Measurements from ENCODE around the gene RAB31. TPM values are rescaled to one million over a fixed set of nuclear protein-coding genes. Genes with fewer than 3 reads are reported as not detected.

The RAB31 gene
- total RNA-seq, 1 donor from 2014 or later, result 0.73 TPM

DNA sequence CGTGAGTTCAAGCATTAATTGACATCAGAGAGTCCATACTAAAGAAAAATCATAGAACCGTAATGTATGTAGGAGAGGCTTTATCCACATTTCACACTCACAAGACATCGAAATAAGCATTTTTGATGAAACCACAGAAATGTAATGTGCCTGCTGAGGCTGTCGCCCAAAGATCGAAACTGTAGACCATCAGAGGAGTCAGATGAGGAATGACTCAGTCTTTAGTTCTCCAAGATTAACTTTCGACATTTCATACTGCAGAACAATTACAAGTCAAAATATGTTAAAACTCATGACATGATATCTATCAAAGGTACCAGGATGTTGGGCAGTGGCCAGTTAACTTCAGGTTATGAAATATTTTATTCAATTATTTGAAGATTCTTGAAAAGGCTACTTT, 79.6 kb downstream of the RAB31 start:
- Mint-ChIP-seq H3K9me3 (peaks cover 4% of the 10 kb centered on the region), H3K27me3 (ENCODE audit: low read depth) (peaks cover 21% of the 10 kb centered on the region), H3K36me3 (ENCODE audit: low read depth) (no peaks in the 10 kb centered on the region), H3K4me1 (ENCODE audit: low read depth) (peaks cover 5% of the 10 kb centered on the region), H3K4me3 (ENCODE audit: low read depth) (no peak overlapping the region), H3K27ac (no peak overlapping the region)
- DNase-seq (ENCODE audit: low spot score), result no peak
- intact Hi-C loops (cut with micrococcal nuclease), result no loop called here

DNA sequence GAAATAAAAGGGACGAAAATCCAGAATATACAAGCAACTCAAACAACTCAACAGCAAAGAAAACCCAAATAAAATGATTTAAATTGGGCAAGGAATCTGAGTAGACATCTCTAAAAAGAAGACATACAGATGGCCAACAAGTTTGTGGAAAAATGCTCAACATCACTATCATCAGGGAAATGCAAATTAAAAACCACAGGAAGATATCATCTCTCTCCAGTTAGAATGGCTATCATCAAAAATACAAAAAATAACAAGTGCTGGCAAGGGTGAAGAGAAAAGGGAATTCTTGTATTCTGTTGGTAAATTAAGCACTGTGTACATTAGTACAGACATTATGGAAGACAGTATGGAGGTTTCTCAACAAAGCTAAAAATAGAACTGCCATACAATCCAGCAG, 80.0 kb downstream of the RAB31 start:
- Mint-ChIP-seq H3K36me3 (ENCODE audit: low read depth) (no peaks in the 10 kb centered on the region), H3K27ac (no peak overlapping the region), H3K4me1 (ENCODE audit: low read depth) (peaks cover 5% of the 10 kb centered on the region), H3K9me3 (peaks cover 4% of the 10 kb centered on the region), H3K4me3 (ENCODE audit: low read depth) (no peak overlapping the region), H3K27me3 (ENCODE audit: low read depth) (peaks cover 21% of the 10 kb centered on the region)
- intact Hi-C loops (cut with micrococcal nuclease), result no loop called here
- no peak for DNase-seq (ENCODE audit: low spot score)

DNA sequence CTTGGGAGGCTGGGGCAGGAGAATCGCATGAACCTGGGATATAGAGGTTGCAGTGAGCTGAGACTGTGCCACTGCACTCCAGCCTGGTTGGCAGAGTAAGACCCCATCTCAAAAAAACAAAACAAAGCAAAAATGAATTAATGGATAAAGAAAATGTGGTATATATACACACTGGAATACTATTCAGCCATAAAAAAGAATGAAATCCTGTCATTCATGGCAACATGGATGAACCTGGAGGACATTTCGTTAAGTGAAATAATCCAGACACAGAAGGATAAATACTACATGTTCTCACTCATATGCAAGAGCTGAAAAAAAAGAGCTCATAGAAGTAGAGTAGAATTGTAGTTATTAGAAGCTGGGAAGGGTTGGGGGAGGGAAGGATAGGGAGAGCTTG, 80.8 kb downstream of the RAB31 start:
- Mint-ChIP-seq H3K4me1 (ENCODE audit: low read depth) (peaks cover 5% of the 10 kb centered on the region), H3K27ac (no peak overlapping the region), H3K4me3 (ENCODE audit: low read depth) (no peak overlapping the region), H3K9me3 (peaks cover 4% of the 10 kb centered on the region), H3K36me3 (ENCODE audit: low read depth) (no peaks in the 10 kb centered on the region), H3K27me3 (ENCODE audit: low read depth) (peaks cover 21% of the 10 kb centered on the region)
- no peak for DNase-seq (ENCODE audit: low spot score)
- intact Hi-C loops (cut with micrococcal nuclease), result no loop called here

DNA sequence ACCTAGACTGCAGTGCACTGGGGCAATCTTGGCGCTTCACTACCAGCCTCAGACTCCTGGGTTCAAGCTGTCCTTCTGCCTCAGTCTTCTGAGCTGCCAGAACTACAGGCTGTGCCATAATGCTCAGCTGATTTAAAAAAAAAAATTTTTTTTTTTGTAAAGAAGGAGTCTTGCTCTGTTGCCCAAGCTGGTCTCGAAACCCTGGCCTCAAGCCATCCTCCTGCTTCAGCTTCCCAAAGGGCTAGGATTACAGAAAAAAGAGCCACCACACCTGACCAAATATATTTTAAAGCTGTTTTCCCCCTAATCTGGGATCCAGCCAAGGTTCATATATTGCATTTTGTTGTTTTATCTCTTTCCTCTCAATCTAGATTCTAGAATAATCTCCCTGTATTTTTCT, 82.2 kb downstream of the RAB31 start:
- H3K9me3 Mint-ChIP-seq, result peaks cover 4% of the 10 kb centered on the region
- intact Hi-C loops (cut with micrococcal nuclease), result no loop called here
- H3K4me3 Mint-ChIP-seq (ENCODE audit: low read depth), result no peak overlapping the region
- no peaks in the 10 kb centered on the region for H3K36me3 Mint-ChIP-seq (ENCODE audit: low read depth)
- H3K4me1 Mint-ChIP-seq (ENCODE audit: low read depth), result no peaks in the 10 kb centered on the region
- DNase-seq (ENCODE audit: low spot score), result no peak
- H3K27ac Mint-ChIP-seq, result no peak overlapping the region
- peaks cover 21% of the 10 kb centered on the region for H3K27me3 Mint-ChIP-seq (ENCODE audit: low read depth)

DNA sequence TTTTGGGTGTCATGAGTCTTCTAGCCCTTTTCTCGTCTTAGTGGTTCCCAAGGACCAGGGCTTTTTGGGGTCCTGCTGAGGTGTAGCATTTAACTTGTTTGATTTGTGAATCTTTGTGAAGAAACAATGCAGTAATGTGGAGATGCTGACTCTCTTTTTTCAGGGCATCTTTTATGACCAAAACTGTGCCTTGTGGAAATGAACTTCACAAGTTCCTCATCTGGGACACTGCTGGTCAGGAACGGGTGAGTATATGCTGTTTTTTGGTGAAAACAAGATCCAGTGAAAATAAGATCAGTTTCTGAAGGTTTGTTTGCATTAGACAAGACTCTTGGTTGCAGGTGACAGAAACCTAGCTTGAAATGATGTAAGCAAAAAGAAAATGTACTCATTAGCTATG, 83.9 kb downstream of the RAB31 start:
- no peak overlapping the region for H3K4me3 Mint-ChIP-seq (ENCODE audit: low read depth)
- no peak for DNase-seq (ENCODE audit: low spot score)
- H3K27ac Mint-ChIP-seq, result no peak overlapping the region
- peaks cover 22% of the 10 kb centered on the region for H3K27me3 Mint-ChIP-seq (ENCODE audit: low read depth)
- H3K9me3 Mint-ChIP-seq, result peaks cover 4% of the 10 kb centered on the region
- H3K36me3 Mint-ChIP-seq (ENCODE audit: low read depth), result no peaks in the 10 kb centered on the region
- intact Hi-C loops (cut with micrococcal nuclease), result no loop called here
- no peaks in the 10 kb centered on the region for H3K4me1 Mint-ChIP-seq (ENCODE audit: low read depth)

DNA sequence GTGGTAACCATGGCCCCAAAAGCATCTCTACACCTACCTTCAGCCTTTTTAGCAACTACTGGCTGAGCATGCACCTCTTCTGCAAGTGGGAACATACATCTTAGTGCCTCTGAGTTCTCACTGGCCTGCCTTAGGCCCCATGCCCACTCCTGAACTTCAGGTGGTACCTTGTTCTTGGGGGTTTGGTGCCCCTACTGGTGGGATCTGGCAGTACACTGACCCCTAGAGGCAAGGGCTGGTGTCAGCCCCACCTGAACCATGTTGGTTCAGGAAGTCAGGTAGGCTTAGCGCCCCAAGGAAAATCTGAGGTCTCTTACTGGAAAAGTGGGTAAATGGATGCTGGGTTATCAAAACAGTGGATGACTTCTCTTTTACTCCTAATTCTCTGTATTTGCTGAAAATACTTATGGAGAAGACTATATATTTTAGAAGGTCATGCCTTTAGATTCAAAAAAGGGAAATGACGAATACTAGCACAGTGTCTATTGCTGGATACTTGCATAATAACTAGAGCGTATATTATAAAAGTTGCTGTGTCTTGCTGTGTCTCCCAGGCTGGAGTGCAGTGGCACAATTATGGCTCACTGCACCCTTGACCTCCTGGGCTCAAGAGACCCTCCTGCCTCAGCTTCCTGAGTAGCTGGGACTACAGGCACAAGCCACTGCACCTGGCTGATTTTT, 84.6 kb downstream of the RAB31 start:
- no peaks in the 10 kb centered on the region for H3K4me1 Mint-ChIP-seq (ENCODE audit: low read depth)

DNA sequence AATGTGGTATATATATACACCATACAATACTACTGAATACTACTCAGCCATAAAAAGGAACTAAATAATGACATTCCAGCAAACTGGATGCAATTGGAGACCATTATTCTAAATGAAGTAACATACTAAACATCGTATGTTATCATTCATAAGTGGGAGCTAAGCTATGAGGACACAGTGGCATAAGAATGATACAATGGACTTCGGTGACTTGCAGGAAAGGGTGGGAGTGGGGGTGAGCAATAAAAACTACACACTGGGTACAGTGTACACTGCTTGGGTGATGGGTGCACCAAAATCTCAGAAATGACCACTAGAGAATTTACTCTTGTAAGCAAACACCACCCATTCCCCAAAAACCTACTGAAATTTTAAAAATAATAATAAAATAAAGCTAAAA, 87.9 kb downstream of the RAB31 start:
- Mint-ChIP-seq H3K4me1 (ENCODE audit: low read depth) (no peaks in the 10 kb centered on the region), H3K27ac (no peak overlapping the region), H3K9me3 (no peaks in the 10 kb centered on the region), H3K36me3 (ENCODE audit: low read depth) (no peaks in the 10 kb centered on the region), H3K4me3 (ENCODE audit: low read depth) (no peak overlapping the region), H3K27me3 (ENCODE audit: low read depth) (peaks cover 11% of the 10 kb centered on the region)
- intact Hi-C loops (cut with micrococcal nuclease), result no loop called here
- no peak for DNase-seq (ENCODE audit: low spot score)

More for the DNA sequence above, 84.6 kb downstream of the RAB31 start:
- intact Hi-C loops (cut with micrococcal nuclease), result no loop called here
- no peaks in the 10 kb centered on the region for H3K36me3 Mint-ChIP-seq (ENCODE audit: low read depth)
- no peak overlapping the region for H3K27ac Mint-ChIP-seq
- peaks cover 4% of the 10 kb centered on the region for H3K9me3 Mint-ChIP-seq
- no peak overlapping the region for H3K4me3 Mint-ChIP-seq (ENCODE audit: low read depth)
- no peak for DNase-seq (ENCODE audit: low spot score)
- H3K27me3 Mint-ChIP-seq (ENCODE audit: low read depth), result peaks cover 20% of the 10 kb centered on the region

DNA sequence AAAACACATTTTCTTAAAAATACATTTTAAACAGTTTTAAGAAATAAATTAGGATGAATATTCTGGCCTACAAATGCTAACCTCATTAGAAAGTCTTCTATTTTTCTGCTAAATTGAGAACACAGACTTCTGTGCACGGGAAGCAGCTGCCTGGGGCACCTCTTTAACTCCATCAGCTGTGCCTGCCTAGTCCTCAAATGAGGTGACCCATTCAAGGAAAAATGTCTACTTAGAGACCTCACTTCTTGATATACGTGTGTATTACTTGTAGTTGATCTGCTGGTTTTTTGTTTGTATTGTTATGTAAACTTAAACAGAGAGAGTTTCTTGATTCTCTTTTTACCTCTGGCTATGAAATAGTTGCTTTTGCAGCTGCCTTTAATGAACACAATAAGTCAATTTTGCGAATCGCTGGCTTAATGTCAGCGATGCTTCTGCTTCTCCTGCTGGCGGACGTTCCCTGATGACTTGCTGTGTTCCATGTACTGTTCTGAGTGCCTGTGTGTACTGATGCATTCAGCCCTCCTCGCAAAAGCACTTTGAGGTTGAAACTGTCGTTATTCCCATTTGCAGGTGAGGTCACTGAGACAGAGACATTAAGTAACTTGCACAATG, 88.9 kb downstream of the RAB31 start:
- peaks cover 14% of the 10 kb centered on the region for H3K27me3 Mint-ChIP-seq (ENCODE audit: low read depth)
- H3K27ac Mint-ChIP-seq, result no peak overlapping the region
- intact Hi-C loops (cut with micrococcal nuclease), result no loop called here
- no peak for DNase-seq (ENCODE audit: low spot score)
- no peaks in the 10 kb centered on the region for H3K36me3 Mint-ChIP-seq (ENCODE audit: low read depth)
- no peaks in the 10 kb centered on the region for H3K9me3 Mint-ChIP-seq
- H3K4me1 Mint-ChIP-seq (ENCODE audit: low read depth), result no peaks in the 10 kb centered on the region
- H3K4me3 Mint-ChIP-seq (ENCODE audit: low read depth), result no peak overlapping the region

DNA sequence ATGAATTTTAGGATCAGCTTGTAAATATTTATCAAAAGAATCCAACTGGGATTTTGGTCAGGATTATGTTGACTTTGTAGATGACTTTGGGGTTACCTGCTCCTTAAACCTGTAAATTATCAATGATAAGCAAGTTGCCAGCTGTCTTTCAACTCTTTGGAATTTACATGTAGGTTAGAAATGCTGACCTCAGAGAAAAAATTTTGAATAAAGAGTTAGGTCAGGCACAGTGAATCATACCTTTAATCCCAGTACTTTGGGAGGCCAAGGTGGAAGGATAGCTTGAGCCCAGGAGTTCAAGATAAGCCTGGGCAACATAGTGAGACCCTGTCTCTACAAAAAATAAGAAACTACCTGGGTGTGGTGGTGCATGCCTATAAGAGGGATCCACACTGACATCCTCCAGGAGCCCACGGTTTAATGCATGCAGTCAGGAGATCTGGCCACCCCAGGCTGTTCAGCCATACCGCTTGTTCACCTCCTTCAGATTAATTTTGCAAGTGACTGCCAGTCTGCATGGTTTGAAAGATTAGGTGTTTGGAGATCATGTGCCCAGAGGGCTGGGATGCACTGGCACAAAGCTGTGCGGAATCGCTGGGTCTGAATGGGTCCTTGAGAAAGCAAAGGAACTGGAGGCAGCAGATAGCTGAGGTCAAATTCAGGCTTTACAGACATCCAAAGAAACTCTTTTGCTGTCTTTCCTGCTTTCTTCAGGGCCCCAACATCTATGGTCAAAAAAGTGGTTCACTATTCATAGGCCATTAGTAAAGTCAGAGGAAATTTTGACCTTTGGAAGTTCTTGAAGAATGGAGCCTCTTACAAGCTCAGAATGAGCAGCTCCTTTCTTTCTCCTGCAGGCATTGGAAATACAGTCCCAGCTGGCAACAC, 94.3 kb downstream of the RAB31 start:
- no peaks in the 10 kb centered on the region for H3K36me3 Mint-ChIP-seq (ENCODE audit: low read depth)
- H3K27ac Mint-ChIP-seq, result no peak overlapping the region
- H3K4me1 Mint-ChIP-seq (ENCODE audit: low read depth), result no peaks in the 10 kb centered on the region
- H3K4me3 Mint-ChIP-seq (ENCODE audit: low read depth), result no peak overlapping the region
- H3K9me3 Mint-ChIP-seq, result no peaks in the 10 kb centered on the region
- DNase-seq (ENCODE audit: low spot score), result no peak
- intact Hi-C loops (cut with micrococcal nuclease), result no loop called here
- peaks cover 9% of the 10 kb centered on the region for H3K27me3 Mint-ChIP-seq (ENCODE audit: low read depth)

DNA sequence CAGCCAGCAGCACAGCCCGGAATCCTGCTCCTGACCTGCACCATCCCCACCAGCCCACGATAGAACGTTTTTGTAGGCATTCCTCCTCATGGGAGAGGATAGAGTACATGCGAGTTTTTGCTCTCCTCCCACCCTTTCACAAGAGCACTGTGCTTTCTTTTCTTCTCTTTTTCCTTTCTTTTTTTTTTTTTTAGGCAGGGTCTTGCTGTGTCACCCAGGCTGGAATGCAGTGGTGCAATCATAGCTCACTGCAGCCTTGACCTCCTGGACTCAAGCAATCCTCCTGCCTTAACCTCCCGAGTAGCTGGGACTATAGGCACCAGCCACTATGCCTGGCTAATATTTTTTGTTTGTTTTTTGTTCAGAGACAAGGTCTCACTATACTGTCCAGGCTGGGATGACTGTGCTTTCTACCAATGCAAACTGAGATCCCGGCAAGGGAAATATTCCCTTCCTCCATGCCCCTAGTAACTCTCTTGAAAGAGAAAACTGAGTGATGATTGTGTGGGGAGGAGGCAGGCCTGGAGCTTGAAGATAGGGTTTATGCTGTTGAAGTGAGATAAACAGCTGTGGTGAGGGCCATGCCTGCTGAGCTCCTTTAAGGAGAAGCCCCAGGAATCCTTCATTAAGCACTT, 95.1 kb downstream of the RAB31 start:
- H3K27me3 Mint-ChIP-seq (ENCODE audit: low read depth), result peaks cover 7% of the 10 kb centered on the region
- intact Hi-C loops (cut with micrococcal nuclease), result no loop called here
- no peak overlapping the region for H3K4me3 Mint-ChIP-seq (ENCODE audit: low read depth)
- no peaks in the 10 kb centered on the region for H3K9me3 Mint-ChIP-seq
- no peak overlapping the region for H3K27ac Mint-ChIP-seq
- no peaks in the 10 kb centered on the region for H3K4me1 Mint-ChIP-seq (ENCODE audit: low read depth)
- DNase-seq (ENCODE audit: low spot score), result no peak
- no peaks in the 10 kb centered on the region for H3K36me3 Mint-ChIP-seq (ENCODE audit: low read depth)

DNA sequence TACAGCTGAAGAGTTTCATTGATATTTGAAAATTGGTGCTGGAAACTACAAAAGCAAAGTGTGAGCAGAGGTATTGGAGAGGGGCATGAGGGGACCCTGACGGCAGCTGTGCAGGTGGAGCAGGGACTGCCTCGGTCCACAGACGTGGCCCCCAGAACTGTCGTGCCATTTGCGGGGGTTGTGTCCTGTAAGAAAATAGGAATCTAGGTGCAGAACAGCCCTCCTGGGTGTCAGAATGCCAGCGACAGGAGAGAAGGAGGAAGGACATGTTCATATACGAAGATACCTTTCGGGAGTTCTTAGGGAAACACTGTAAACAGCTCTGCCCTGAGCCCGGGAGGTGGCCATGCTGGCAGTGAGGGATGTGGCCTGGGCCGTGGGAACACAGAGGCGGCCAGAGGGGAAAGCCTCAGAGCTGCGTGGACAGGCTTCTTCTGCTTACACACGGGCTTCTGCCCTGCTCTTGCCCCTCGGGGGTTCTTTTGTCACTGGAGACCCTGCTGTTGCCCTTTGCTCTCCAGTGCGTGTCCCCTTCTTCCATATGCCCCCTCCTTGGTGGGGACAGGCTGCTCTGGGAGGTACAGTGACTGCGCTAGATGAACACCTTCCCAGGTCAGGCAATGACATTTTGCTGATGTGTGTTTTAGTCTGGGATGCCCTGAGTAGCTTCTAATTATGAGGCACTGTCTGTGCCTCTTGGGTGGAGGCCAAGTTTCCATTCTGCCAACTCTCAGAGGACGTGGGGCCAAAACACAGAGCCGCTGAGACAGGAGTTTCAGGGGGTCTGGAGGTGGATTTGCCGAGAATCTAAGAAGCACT, 95.8 kb downstream of the RAB31 start:
- H3K9me3 Mint-ChIP-seq, result no peaks in the 10 kb centered on the region
- no peaks in the 10 kb centered on the region for H3K4me1 Mint-ChIP-seq (ENCODE audit: low read depth)
- no peak overlapping the region for H3K27ac Mint-ChIP-seq
- intact Hi-C loops (cut with micrococcal nuclease), result no loop called here
- no peak for DNase-seq (ENCODE audit: low spot score)
- no peaks in the 10 kb centered on the region for H3K36me3 Mint-ChIP-seq (ENCODE audit: low read depth)
- no peak overlapping the region for H3K4me3 Mint-ChIP-seq (ENCODE audit: low read depth)
- peaks cover 7% of the 10 kb centered on the region for H3K27me3 Mint-ChIP-seq (ENCODE audit: low read depth)

DNA sequence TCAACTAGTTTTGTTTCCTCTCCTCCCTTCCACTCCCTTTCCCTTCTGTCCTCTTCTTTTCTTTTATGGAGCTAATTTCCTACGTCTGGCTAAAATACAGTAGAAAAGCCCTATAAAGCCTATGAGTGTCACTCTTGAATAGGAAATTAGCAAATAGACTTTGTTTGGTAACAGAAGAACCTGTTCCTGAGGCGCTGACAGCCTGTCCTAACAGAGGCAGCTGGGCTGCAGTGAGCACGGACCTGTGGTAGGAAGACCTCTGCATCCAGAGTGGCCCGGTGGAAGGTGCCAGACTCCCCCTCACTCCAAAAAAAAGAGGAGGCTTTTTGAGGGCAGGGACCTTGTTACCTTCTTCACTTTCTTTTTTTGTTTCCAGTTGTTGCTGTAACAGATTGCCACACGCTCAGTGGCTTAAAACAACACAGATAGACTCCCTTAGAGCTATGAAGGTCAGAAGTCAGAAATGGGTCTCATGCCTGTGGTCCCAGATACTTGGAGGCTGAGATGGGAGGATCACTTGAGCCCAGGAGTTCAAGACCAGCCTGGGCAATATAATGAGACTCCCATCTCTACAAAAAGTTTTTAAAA, 96.5 kb downstream of the RAB31 start:
- no peaks in the 10 kb centered on the region for H3K9me3 Mint-ChIP-seq
- no peak overlapping the region for H3K4me3 Mint-ChIP-seq (ENCODE audit: low read depth)
- DNase-seq (ENCODE audit: low spot score), result no peak
- H3K4me1 Mint-ChIP-seq (ENCODE audit: low read depth), result no peaks in the 10 kb centered on the region
- no peaks in the 10 kb centered on the region for H3K36me3 Mint-ChIP-seq (ENCODE audit: low read depth)
- H3K27me3 Mint-ChIP-seq (ENCODE audit: low read depth), result peaks cover 7% of the 10 kb centered on the region
- intact Hi-C loops (cut with micrococcal nuclease), result no loop called here
- H3K27ac Mint-ChIP-seq, result no peak overlapping the region
